Keratinocyte (primary cell): ENCODE measurements around the gene GYG1. TPM values are rescaled to one million over a fixed set of nuclear protein-coding genes. Genes with fewer than 3 reads are reported as not detected.

ENCODE experiments used
- DNase-seq: peaks from one replicate; pipeline ENCODE4 v3.0.0-alpha.2; 2011; ENCODE audit warnings: low read depth, missing footprints, low spot score
- FAIRE-seq: peaks from 2 replicates; lab custom pipeline; 2011; peaks lifted over from hg19 to GRCh38; lab: Jason Lieb, UNC
- H2AFZ ChIP-seq: 2 replicates; pipeline ENCODE4 v1.6.0; 2012; ENCODE audit warnings: low read length, control low read depth, inconsistent platforms; ENCODE audit not compliant: control insufficient read depth
- H3K27ac ChIP-seq: 2 replicates; pipeline ENCODE4 v1.5.1; 2011; ENCODE audit warnings: low read length; ENCODE audit not compliant: control insufficient read depth, insufficient read depth
- H3K27me3 ChIP-seq: 3 replicates; pipeline ENCODE4 v1.6.0; 2011; ENCODE audit warnings: low read length; ENCODE audit not compliant: control insufficient read depth, insufficient read depth; ENCODE audit errors: extremely low read depth
- H3K36me3 ChIP-seq, 2 experiments: 2 replicates in 1 of 2; 3 replicates in 1 of 2; pipeline ENCODE4 v1.5.1; 2011; ENCODE audit warnings: low read length in 2 of 2, mild to moderate bottlenecking in 1 of 2; ENCODE audit not compliant: control insufficient read depth in 2 of 2, insufficient read depth in 2 of 2; ENCODE audit errors: extremely low read depth in 1 of 2
- H3K4me1 ChIP-seq: 3 replicates; pipeline ENCODE4 v1.5.1; 2011; ENCODE audit warnings: low read length; ENCODE audit not compliant: control insufficient read depth, insufficient read depth; ENCODE audit errors: extremely low read depth
- H3K4me2 ChIP-seq: 3 replicates; pipeline ENCODE4 v1.6.0; 2011; ENCODE audit warnings: low read depth, low read length; ENCODE audit not compliant: control insufficient read depth, insufficient read depth; ENCODE audit errors: extremely low read depth
- H3K4me3 ChIP-seq, 3 experiments: fragments of 200-600 bp in 1 of 3; sonication (generic) in 1 of 3; 2 replicates in 2 of 3; 3 replicates in 1 of 3; pipeline ENCODE4 v1.5.1; 2011 to 2016; ENCODE audit warnings: low read length in 3 of 3, mild to moderate bottlenecking in 3 of 3, control low read depth in 2 of 3, inconsistent platforms in 1 of 3, low read depth in 1 of 3, mixed read lengths in 1 of 3, mixed run types in 1 of 3, moderate library complexity in 1 of 3; ENCODE audit not compliant: control insufficient read depth in 2 of 3, insufficient read depth in 2 of 3; ENCODE audit errors: extremely low read depth in 1 of 3
- H3K79me2 ChIP-seq: 2 replicates; pipeline ENCODE4 v1.6.0; 2012; ENCODE audit warnings: low read length; ENCODE audit not compliant: control insufficient read depth, insufficient read depth
- H3K9ac ChIP-seq: 3 replicates; pipeline ENCODE4 v1.6.0; 2011; ENCODE audit warnings: low read length; ENCODE audit not compliant: control insufficient read depth, insufficient read depth; ENCODE audit errors: extremely low read depth
- H3K9me1 ChIP-seq: 3 replicates; pipeline ENCODE4 v1.6.0; 2011; ENCODE audit warnings: low read length; ENCODE audit not compliant: control insufficient read depth, insufficient read depth; ENCODE audit errors: extremely low read depth
- H3K9me3 ChIP-seq: 2 replicates; pipeline ENCODE4 v1.5.1; 2012; ENCODE audit warnings: low read depth, low read length; ENCODE audit not compliant: control insufficient read depth
- H4K20me1 ChIP-seq: 3 replicates; pipeline ENCODE4 v1.6.0; 2011; ENCODE audit warnings: low read length; ENCODE audit not compliant: control insufficient read depth, insufficient read depth; ENCODE audit errors: extremely low read depth
- CTCF ChIP-seq, 3 experiments: IDR thresholded peaks in 1 of 3; conservative IDR thresholded peaks in 1 of 3; optimal IDR thresholded peaks in 1 of 3; 2 replicates in 2 of 3; 3 replicates in 1 of 3; pipeline versions ENCODE3 to v1.5.1; 2011; ENCODE audit warnings: low read length in 3 of 3, mild to moderate bottlenecking in 3 of 3, moderate library complexity in 2 of 3, control low read depth in 1 of 3, inconsistent platforms in 1 of 3; ENCODE audit not compliant: insufficient read depth in 2 of 3; ENCODE audit errors: extremely low read depth in 1 of 3
- EZH2 ChIP-seq: IDR thresholded peaks from one replicate; pipeline ENCODE4 v1.6.1; 2012; ENCODE audit warnings: inconsistent platforms, mild to moderate bottlenecking, low read length, moderate library complexity
- dilution Hi-C: fragments of 300-500 bp; cut with MboI; formaldehyde crosslinking; loops from one replicate; pipeline ENCODE4 v1.7.0; 2020; ENCODE audit warnings: low sequenced_read_pairs; ENCODE audit not compliant: extremely low pct_ligation_motif_present
- polyA plus RNA-seq, 5 experiments: library from polyadenylated mRNA; depleted of rRNA in 3 of 5; stranded (reverse) in 3 of 5; stranded (forward) in 1 of 5; unstranded in 1 of 5; fragments of >200 nt; gene quantifications; 1 replicate in 1 of 5; 2 replicates in 3 of 5; 3 replicates in 1 of 5; pipeline versions ENCODE4 v1.2.1 to v1.2.3, GENCODE V29; 2011 to 2012; ENCODE audit warnings: missing spikeins in 2 of 5, low read depth in 1 of 5, low replicate concordance in 1 of 5

GYG1 gene
- polyA plus RNA-seq, 1 donor (not counting 4 experiments of a cell fraction or from before 2014, with no cell fraction given): 25.2 TPM

DNA sequence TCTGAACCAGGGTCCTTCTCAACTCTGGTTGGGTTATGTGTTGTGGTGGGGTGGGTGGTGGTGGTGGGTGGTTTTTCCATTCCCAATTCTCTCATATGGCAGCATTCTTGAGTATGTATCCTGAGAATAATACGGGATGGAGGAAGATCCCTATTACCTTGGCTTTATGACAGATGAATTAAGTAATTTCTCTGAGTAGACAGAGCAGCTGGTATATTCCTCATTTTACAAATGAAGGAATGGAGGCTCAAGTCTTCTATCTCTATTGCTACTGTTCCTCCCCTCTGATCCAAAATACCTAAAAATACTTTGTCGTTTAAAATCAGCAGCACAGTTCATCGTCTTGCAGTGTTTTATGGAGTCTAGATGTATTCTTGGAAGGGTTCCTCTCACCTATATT lies 10.4 kb downstream of the GYG1 start:
- no peaks in the 10 kb centered on the region for H3K4me1 ChIP-seq
- H3K9me1 ChIP-seq: no peaks in the 10 kb centered on the region
- FAIRE-seq: no peak
- H3K9ac ChIP-seq: no peak overlapping the region
- H2AFZ ChIP-seq: no peak overlapping the region
- H3K36me3 ChIP-seq: peaks cover 0 to 5% of the 10 kb centered on the region in 2 experiments
- H4K20me1 ChIP-seq: no peaks in the 10 kb centered on the region
- dilution Hi-C loops: no loop called here
- DNase-seq: no peak
- H3K27ac ChIP-seq: no peak overlapping the region
- H3K4me3 ChIP-seq: no peak overlapping the region
- no peaks in the 10 kb centered on the region for H3K27me3 ChIP-seq
- no peaks in the 10 kb centered on the region for H3K9me3 ChIP-seq
- no peaks in the 10 kb centered on the region for H3K79me2 ChIP-seq
- no peak overlapping the region for H3K4me2 ChIP-seq
- TF ChIP-seq EZH2 (no peak), CTCF (optimal IDR thresholded peaks at IDR 0.05 in 1 of 3, IDR thresholded peaks at IDR 0.05 in 1 of 3, conservative IDR thresholded peaks at IDR 0.05 in 1 of 3; ENCODE audit: extremely low read depth in 1 of 3, insufficient read depth in 2 of 3, low read length in 3 of 3) (no peak)

DNA sequence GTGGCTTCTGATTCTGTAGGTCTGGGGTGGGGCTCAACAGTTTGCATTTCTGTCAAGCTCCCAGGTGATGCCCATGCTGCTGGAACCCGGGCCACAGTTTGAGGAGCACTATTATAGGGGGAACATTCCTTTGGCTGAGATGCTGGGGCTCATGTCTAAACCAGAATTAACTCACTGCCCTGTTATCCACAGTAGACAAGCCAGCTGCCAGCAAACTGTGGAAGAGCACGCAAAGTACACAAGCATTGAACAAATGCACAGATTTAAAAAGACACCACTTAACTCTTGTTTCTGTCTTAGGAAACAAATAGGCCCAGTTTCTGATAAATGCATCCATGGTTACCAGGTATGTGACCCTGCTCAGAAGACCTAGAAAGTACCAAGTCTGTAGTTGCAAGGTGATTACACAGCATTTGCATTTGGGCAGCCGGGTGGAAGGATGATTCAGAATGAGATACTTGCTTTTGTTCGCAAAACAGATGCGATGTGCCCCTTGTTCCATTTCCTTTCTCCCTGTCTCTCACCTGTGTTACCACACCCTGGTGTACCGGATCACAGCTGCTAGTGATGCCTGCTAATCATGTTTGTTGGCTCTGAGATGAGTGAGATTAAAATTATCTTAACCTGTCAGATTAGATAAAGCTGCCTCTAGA lies 12.4 kb downstream of the GYG1 start:
- Histone ChIP-seq H2AFZ (no peak overlapping the region), H3K4me2 (no peak overlapping the region), H3K27me3 (no peaks in the 10 kb centered on the region), H3K9me3 (no peaks in the 10 kb centered on the region), H3K79me2 (no peaks in the 10 kb centered on the region), H3K9me1 (no peaks in the 10 kb centered on the region), H4K20me1 (no peaks in the 10 kb centered on the region), H3K27ac (no peak overlapping the region), H3K36me3 (peaks cover 0 to 6% of the 10 kb centered on the region in 2 experiments), H3K4me3 (no peak overlapping the region), H3K4me1 (no peaks in the 10 kb centered on the region), H3K9ac (no peak overlapping the region)
- TF ChIP-seq EZH2 (no peak), CTCF (optimal IDR thresholded peaks at IDR 0.05 in 1 of 3, IDR thresholded peaks at IDR 0.05 in 1 of 3, conservative IDR thresholded peaks at IDR 0.05 in 1 of 3; ENCODE audit: extremely low read depth in 1 of 3, insufficient read depth in 2 of 3, low read length in 3 of 3) (no peak)
- dilution Hi-C loops: no loop called here
- DNase-seq: peak; percentile 2
- peak; percentile 41 for FAIRE-seq
